HEK293 (cell line): Measurements from ENCODE around the gene NDST3.

Experiments
- CTCF ChIA-PET: fragments of 350-600 bp; formaldehyde crosslinking; extraction: SDS; loops from one replicate; lab custom pipeline; 2021; ENCODE audit warnings: antibody characterized with exemption; lab: Yijun Ruan, JAX
- POLR2A ChIA-PET: fragments of 300-600 bp; formaldehyde crosslinking; extraction: SDS; loops from one replicate; lab custom pipeline; 2020; ENCODE audit warnings: antibody characterized with exemption, inconsistent platforms; lab: Yijun Ruan, JAX
- H3K27ac ChIP-seq: fragments of 200-500 bp; sonication (Bioruptor generic); 2 replicates; pipeline ENCODE4 v1.5.1; 2014; ENCODE audit warnings: low read depth, low read length, control low read depth, inconsistent platforms; ENCODE audit errors: extremely low read depth
- H3K36me3 ChIP-seq, 2 experiments: fragments of 200-500 bp in 1 of 2; sonication (Bioruptor generic) in 1 of 2; 1 replicate in 1 of 2; 2 replicates in 1 of 2; pipeline ENCODE4 v1.5.1; 2014 to 2017; ENCODE audit warnings: inconsistent platforms in 2 of 2, low read length in 2 of 2; ENCODE audit not compliant: control insufficient read depth in 2 of 2, insufficient read depth in 1 of 2
- H3K4me1 ChIP-seq: fragments of 200-500 bp; sonication (Bioruptor generic); 2 replicates; pipeline ENCODE4 v1.5.1; 2014; ENCODE audit warnings: mild to moderate bottlenecking, low read length, inconsistent platforms; ENCODE audit not compliant: control insufficient read depth, insufficient read depth
- H3K4me3 ChIP-seq: 2 replicates; pipeline ENCODE4 v1.5.1; 2011; ENCODE audit warnings: low read depth, mild to moderate bottlenecking, control low read depth, low read length, moderate library complexity
- H3K9me3 ChIP-seq: fragments of 200-500 bp; sonication (Bioruptor generic); 2 replicates; pipeline ENCODE4 v1.5.1; 2014; ENCODE audit warnings: low read depth, low read length, inconsistent platforms; ENCODE audit not compliant: control insufficient read depth, insufficient read depth
- BCL11B ChIP-seq: fragments of 450-650 bp; formaldehyde crosslinking; IDR thresholded peaks from 2 replicates; pipeline ENCODE4 v1.5.1; 2016; ENCODE audit warnings: low read depth, missing biosample characterization, missing genetic modification characterization
- BCL6B ChIP-seq: fragments of 450-650 bp; formaldehyde crosslinking; IDR thresholded peaks from 2 replicates; pipeline ENCODE4 v1.5.1; 2017; ENCODE audit warnings: missing biosample characterization, missing genetic modification characterization
- FEZF1 ChIP-seq: fragments of 450-650 bp; formaldehyde crosslinking; IDR thresholded peaks from 2 replicates; pipeline ENCODE4 v1.5.1; 2016; ENCODE audit warnings: missing biosample characterization, missing genetic modification characterization
- OSR2 ChIP-seq: fragments of 450-650 bp; formaldehyde crosslinking; IDR thresholded peaks from 2 replicates; pipeline ENCODE4 v1.5.1; 2016; ENCODE audit warnings: missing biosample characterization, missing genetic modification characterization
- ZNF169 ChIP-seq: fragments of 450-650 bp; formaldehyde crosslinking; IDR thresholded peaks from 2 replicates; pipeline ENCODE4 v1.5.1; 2016; ENCODE audit warnings: missing biosample characterization, missing genetic modification characterization
- ZNF174 ChIP-seq: fragments of 450-650 bp; formaldehyde crosslinking; IDR thresholded peaks from 2 replicates; pipeline ENCODE4 v1.5.0; 2017; ENCODE audit warnings: missing biosample characterization, mild to moderate bottlenecking, missing genetic modification characterization
- ZNF274 ChIP-seq, 2 experiments: fragments of 200-500 bp in 1 of 2; fragments of 450-650 bp in 1 of 2; sonication (Bioruptor generic) in 1 of 2; formaldehyde crosslinking in 1 of 2; IDR thresholded peaks; 2 replicates each; pipeline versions ENCODE4 v1.5.1 to v1.6.1; 2014 to 2016; ENCODE audit warnings: borderline replicate concordance in 1 of 2, inconsistent platforms in 1 of 2, low read length in 1 of 2, missing biosample characterization in 1 of 2, missing genetic modification characterization in 1 of 2
- ZNF449 ChIP-seq: fragments of 450-650 bp; formaldehyde crosslinking; IDR thresholded peaks from 2 replicates; pipeline ENCODE4 v1.5.1; 2017; ENCODE audit warnings: missing biosample characterization, mild to moderate bottlenecking, missing genetic modification characterization, moderate library complexity
- ZNF768 ChIP-seq: fragments of 450-650 bp; formaldehyde crosslinking; IDR thresholded peaks from 2 replicates; pipeline ENCODE4 v1.5.1; 2018; ENCODE audit warnings: missing biosample characterization, mild to moderate bottlenecking, missing genetic modification characterization
- TF ChIP-seq, protein P1 (sequence below): fragments of 450-650 bp; formaldehyde crosslinking; IDR thresholded peaks from 2 replicates; pipeline ENCODE4 v1.5.1; 2017; ENCODE audit warnings: missing biosample characterization, missing genetic modification characterization

NDST3 gene

DNA sequence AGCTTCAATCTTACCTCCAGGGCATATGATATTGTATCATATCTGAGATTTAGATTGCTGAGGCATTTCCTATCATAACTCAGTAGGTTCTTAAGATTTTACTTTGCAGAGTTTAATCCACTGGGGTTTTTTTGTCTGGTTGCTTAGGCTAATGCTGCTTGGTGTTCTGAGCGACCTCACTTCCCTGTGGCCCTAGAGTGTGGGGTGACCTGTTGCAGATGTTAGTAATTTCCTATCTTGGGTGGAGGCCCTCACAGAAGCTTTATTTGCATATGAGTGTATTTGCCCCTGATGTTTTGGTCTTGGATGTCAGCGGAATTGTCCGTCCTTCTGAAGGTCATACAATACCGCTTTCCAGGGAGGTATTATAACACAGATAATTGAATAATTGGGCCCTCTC, 137.1 kb downstream of the NDST3 start (continued):
- TF ChIP-seq, protein P1, sequence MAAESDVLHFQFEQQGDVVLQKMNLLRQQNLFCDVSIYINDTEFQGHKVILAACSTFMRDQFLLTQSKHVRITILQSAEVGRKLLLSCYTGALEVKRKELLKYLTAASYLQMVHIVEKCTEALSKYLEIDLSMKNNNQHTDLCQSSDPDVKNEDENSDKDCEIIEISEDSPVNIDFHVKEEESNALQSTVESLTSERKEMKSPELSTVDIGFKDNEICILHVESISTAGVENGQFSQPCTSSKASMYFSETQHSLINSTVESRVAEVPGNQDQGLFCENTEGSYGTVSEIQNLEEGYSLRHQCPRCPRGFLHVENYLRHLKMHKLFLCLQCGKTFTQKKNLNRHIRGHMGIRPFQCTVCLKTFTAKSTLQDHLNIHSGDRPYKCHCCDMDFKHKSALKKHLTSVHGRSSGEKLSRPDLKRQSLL (tag by site-specific recombination): no peak
- TF ChIP-seq BCL6B (tag by site-specific recombination): no peak
- no peak for TF ChIP-seq ZNF449 (tag by site-specific recombination)
- TF ChIP-seq FEZF1 (tag by site-specific recombination): no peak

DNA sequence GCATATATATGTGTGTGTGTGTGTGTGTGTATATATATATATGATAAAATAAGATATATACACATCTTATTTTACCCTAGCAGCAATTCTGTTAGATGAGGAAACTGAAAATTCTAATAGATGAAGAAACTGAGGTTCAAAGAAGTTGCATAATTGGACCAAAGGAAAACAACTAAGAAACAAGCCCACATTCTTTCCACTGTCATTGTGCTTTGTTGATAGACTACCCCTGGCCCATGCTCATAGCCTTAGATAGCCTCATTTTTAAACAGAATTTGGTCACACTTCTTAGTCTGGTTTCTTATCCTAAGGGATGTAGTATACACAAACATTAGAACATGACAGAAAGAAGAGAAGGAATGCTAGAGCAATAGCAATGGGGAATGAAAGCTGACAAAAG, 138.8 kb downstream of the NDST3 start:
- CTCF ChIA-PET: interaction anchor here (0.6 kb wide), 1 partner anchor 26 kb away, joined by 5 read pairs; no protein-coding TSS in a partner anchor

GRCh38 chr4:118173956-118174725, 139.9 kb downstream of the NDST3 start:
- Histone ChIP-seq H3K9me3 (no peaks in the 10 kb centered on the region), H3K27ac (no peak overlapping the region), H3K36me3 (no peaks in the 10 kb centered on the region), H3K4me1 (no peaks in the 10 kb centered on the region), H3K4me3 (no peak overlapping the region)
- POLR2A ChIA-PET: no interaction called here
- CTCF ChIA-PET: interaction anchor here (0.6 kb wide), 1 partner anchor 25 kb away, joined by 5 read pairs; no protein-coding TSS in a partner anchor
- TF ChIP-seq, protein P1 (tag by site-specific recombination): no peak
- TF ChIP-seq ZNF768 (tag by site-specific recombination) (no peak), OSR2 (tag by site-specific recombination) (no peak), ZNF274 (IDR thresholded peaks at IDR 0.05; ENCODE audit: low read length) (no peak), ZNF274 (tag by site-specific recombination; IDR thresholded peaks at IDR 0.05; ENCODE audit: borderline replicate concordance) (no peak)

More for the DNA sequence above, 138.8 kb downstream of the NDST3 start:
- POLR2A ChIA-PET: no interaction called here
- TF ChIP-seq BCL11B (no peak), ZNF169 (tag by site-specific recombination) (no peak)
- no peak overlapping the region for H3K27ac ChIP-seq
- no peaks in the 10 kb centered on the region for H3K36me3 ChIP-seq
- H3K4me3 ChIP-seq: no peak overlapping the region
- no peaks in the 10 kb centered on the region for H3K4me1 ChIP-seq
- no peaks in the 10 kb centered on the region for H3K9me3 ChIP-seq

DNA sequence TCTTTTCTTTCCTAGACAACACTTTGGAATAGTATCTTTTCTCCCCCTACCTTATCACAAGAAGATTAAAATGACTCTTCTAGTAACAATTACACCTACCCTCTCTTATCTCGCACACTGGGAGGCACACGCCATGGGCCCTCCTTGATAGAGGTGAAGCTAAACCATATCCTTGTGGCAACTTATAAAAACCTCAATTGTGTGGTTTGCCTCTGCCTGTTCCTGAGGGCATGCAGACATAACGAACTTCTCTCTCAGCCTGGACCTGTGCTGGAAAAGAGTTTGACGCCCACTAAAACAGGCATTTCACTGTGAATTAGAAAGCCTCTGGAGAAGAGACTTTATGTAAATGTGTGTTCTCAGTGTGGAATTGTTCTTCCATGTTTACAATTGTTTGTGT, 141.2 kb downstream of the NDST3 start:
- ChIA-PET POLR2A (no interaction called here), CTCF (no interaction called here)
- Histone ChIP-seq H3K27ac (no peak overlapping the region), H3K36me3 (no peaks in the 10 kb centered on the region), H3K4me1 (no peaks in the 10 kb centered on the region), H3K9me3 (no peaks in the 10 kb centered on the region), H3K4me3 (no peak overlapping the region)
- TF ChIP-seq ZNF174 (tag by site-specific recombination): no peak
